Neutrophil (primary cell): ENCODE measurements around the gene SLC39A11.
"Not testable (repeated sequence)": the region's sequence is repeated elsewhere in the genome, so short reads cannot be mapped to it uniquely, and the experiment has no call there.

ENCODE experiments used
- H3K27ac ChIP-seq: fragments of 200-600 bp; sonication (generic); 2 replicates; pipeline ENCODE4 v1.5.1; 2016; ENCODE audit warnings: mild to moderate bottlenecking, moderate library complexity
- H3K27me3 ChIP-seq: fragments of 200-600 bp; sonication (generic); 2 replicates; pipeline ENCODE4 v1.6.0; 2016; ENCODE audit warnings: mild to moderate bottlenecking
- H3K36me3 ChIP-seq: fragments of 200-600 bp; sonication (generic); 2 replicates; pipeline ENCODE4 v1.5.1; 2017
- H3K4me1 ChIP-seq, 2 experiments: fragments of 200-600 bp in 1 of 2; sonication (generic) in 1 of 2; 1 replicate in 1 of 2; 2 replicates in 1 of 2; pipeline versions ENCODE4 v1.5.1 to v1.6.1; 2013 to 2016; ENCODE audit warnings: low read depth in 1 of 2, low read length in 1 of 2, mild to moderate bottlenecking in 1 of 2, moderate library complexity in 1 of 2; ENCODE audit not compliant: control insufficient read depth in 1 of 2, insufficient read depth in 1 of 2
- H3K4me3 ChIP-seq, 2 experiments: fragments of 200-600 bp in 1 of 2; sonication (generic) in 1 of 2; 1 replicate in 1 of 2; 2 replicates in 1 of 2; pipeline ENCODE4 v1.5.1; 2013 to 2016; ENCODE audit warnings: low read depth in 1 of 2, low read length in 1 of 2, mild to moderate bottlenecking in 1 of 2, moderate library complexity in 1 of 2
- H3K9me3 ChIP-seq: fragments of 200-600 bp; sonication (generic); 2 replicates; pipeline ENCODE4 v1.5.1; 2016
- TF ChIP-seq, protein P1 (sequence below): fragments of 200-600 bp; sonication (generic); IDR thresholded peaks from 2 replicates; pipeline ENCODE4 v1.5.1; 2016; ENCODE audit warnings: antibody characterized with exemption

Gene SLC39A11

DNA sequence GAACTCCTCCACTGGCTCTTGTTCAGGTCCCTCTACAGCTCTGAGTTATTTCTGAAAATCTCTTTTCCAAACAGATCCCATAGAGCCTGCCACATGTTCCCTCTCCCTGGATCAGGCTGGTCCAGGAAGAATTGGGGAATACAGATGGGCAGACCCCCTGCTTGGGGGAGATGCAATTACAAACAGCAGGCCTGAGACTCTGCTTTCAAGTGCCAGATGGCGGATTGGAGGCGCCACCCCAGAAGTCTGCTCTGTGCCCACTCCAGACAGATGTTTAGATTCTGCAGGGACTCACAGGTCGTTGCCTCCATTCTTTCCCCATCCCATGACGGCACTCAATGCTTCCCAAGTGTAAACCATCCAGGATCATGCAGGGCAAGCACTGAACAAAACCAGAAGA lies 316.6 kb downstream of the SLC39A11 start:
- H3K27me3 ChIP-seq: no peaks in the 10 kb centered on the region
- TF ChIP-seq, protein P1, sequence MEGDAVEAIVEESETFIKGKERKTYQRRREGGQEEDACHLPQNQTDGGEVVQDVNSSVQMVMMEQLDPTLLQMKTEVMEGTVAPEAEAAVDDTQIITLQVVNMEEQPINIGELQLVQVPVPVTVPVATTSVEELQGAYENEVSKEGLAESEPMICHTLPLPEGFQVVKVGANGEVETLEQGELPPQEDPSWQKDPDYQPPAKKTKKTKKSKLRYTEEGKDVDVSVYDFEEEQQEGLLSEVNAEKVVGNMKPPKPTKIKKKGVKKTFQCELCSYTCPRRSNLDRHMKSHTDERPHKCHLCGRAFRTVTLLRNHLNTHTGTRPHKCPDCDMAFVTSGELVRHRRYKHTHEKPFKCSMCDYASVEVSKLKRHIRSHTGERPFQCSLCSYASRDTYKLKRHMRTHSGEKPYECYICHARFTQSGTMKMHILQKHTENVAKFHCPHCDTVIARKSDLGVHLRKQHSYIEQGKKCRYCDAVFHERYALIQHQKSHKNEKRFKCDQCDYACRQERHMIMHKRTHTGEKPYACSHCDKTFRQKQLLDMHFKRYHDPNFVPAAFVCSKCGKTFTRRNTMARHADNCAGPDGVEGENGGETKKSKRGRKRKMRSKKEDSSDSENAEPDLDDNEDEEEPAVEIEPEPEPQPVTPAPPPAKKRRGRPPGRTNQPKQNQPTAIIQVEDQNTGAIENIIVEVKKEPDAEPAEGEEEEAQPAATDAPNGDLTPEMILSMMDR: no peak
- no peaks in the 10 kb centered on the region for H3K4me1 ChIP-seq
- no peaks in the 10 kb centered on the region for H3K9me3 ChIP-seq
- no peak overlapping the region for H3K27ac ChIP-seq
- no peak overlapping the region for H3K4me3 ChIP-seq
- H3K36me3 ChIP-seq: peaks cover 33% of the 10 kb centered on the region

DNA sequence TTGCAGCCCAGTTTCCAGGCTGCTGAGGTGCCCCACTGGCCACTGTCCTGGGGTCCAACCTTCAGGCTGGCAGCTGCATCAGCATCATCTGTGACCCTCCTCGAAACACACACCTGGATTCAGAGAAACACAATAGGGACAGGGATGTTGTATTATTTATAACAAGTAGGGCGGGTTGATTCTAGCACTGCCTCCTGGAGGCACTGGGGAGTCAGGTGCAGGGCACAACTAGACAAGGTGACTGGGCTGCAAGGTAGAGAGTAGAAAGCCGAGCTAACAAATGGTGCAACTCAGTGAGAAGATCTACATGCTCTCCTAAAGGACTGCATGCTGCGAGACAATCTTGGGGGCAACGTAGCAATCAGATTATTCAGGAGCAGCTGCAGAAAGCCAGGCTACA lies 317.3 kb downstream of the SLC39A11 start:
- Histone ChIP-seq H3K4me1 (no peaks in the 10 kb centered on the region), H3K9me3 (no peaks in the 10 kb centered on the region), H3K27ac (no peak overlapping the region), H3K4me3 (no peak overlapping the region), H3K36me3 (peaks cover 26% of the 10 kb centered on the region), H3K27me3 (no peaks in the 10 kb centered on the region)
- TF ChIP-seq, protein P1: no peak

DNA sequence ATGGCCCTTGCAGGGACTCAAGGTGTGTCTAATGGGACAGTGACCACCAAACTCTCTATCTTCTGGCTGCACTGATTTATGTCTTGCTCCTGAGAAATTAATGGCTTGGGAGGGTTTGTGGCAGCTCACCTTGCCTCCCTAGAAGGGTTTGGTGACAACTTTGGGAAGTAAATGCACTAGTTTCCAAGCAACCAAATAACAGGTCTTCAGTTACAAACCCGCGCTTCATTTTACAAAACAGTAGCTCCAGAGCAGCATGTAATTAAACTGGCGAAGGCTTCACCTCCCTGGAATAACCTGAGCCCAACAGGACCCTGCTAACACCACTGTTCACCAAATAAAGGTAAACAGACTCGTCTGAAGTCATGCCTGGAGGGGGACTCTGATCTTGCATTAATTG lies 318.3 kb downstream of the SLC39A11 start:
- Histone ChIP-seq H3K36me3 (peaks cover 23% of the 10 kb centered on the region), H3K4me1 (no peaks in the 10 kb centered on the region), H3K27ac (no peak overlapping the region), H3K4me3 (no peak overlapping the region), H3K9me3 (no peaks in the 10 kb centered on the region), H3K27me3 (no peaks in the 10 kb centered on the region)
- TF ChIP-seq, protein P1: no peak

DNA sequence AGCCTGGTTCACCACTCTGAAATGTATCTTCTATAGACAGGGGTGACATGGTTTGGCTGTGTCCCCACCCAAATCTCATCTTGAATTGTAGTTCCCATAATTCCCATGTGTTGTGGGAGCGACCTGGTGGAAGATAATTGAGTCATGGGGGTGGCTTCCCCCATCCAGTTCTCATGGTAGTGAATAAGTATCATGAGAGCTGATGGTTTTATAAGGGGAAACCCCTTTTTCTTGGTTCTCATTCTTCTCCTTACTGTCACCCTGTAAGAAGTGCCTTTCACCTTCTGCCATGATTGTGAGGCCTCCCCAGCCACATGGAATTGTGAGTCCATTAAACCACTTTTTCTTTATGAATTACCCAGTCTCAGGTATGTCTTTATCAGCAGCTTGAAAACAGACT lies 319.3 kb downstream of the SLC39A11 start:
- H3K4me3 ChIP-seq, H3K27me3 ChIP-seq, H3K4me1 ChIP-seq, H3K9me3 ChIP-seq, H3K27ac ChIP-seq: not testable (repeated sequence)
- H3K36me3 ChIP-seq: peaks cover 23% of the 10 kb centered on the region

DNA sequence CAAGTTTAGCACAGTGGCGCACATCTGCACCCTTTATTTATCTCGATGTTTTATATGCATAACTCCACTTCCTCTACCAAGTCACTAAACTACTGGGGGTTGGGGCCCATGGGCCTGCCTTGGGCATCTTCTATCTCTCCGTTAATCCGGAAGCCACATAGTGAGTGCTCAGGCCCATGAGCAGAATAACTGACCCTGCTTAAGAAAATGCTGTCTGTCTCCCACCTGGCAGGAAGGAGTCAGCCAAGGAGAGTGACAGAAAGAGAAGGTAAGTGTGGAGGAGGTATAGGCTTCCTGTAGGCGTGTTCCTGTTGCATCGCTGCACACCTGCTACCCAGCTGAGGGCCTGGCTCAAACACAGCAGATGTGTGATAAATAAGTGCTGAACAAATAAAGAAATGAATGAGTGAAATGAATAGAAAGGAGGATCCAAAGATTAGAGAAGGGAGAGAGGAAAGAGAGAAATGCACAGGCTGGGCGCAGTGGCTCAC lies 320.1 kb downstream of the SLC39A11 start:
- H3K27ac ChIP-seq: no peak overlapping the region
- no peaks in the 10 kb centered on the region for H3K27me3 ChIP-seq
- H3K36me3 ChIP-seq: peaks cover 26% of the 10 kb centered on the region
- H3K4me1 ChIP-seq: no peaks in the 10 kb centered on the region
- H3K4me3 ChIP-seq: no peak overlapping the region
- H3K9me3 ChIP-seq: no peaks in the 10 kb centered on the region
- TF ChIP-seq, protein P1: no peak

DNA sequence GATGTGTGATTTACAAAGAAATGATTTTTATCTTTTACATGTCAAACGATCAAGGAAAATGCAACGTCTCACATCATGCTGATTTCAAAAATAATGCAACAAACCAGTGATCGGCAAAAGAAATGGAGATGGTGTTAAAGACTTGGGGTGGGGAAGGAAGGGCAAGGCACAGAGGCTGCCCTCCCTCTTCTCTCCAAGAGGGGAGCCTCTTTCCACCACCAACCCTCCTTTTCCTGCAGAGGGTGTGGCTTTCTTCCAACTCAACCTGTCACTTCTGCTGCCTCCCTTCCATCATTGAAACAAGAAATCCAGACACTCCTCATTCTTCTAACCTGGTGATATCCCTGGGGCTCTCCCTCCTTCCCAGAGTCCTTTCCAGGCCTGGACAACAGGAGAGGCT lies 320.8 kb downstream of the SLC39A11 start:
- Histone ChIP-seq H3K9me3 (no peaks in the 10 kb centered on the region), H3K27ac (no peak overlapping the region), H3K4me3 (no peak overlapping the region), H3K27me3 (no peaks in the 10 kb centered on the region), H3K4me1 (no peaks in the 10 kb centered on the region), H3K36me3 (peaks cover 29% of the 10 kb centered on the region)
- TF ChIP-seq, protein P1: no peak
